ENCODE measurements around the gene BDNF.

GRCh38 chr11:27626938-27627586, 73.2 kb downstream of the BDNF start:
- no peak for TF ChIP-seq CTCF (IDR thresholded peaks at IDR 0.05; ENCODE audit: poor library complexity, severe bottlenecking)
- no peak for TF ChIP-seq EP300 (conservative IDR thresholded peaks at IDR 0.05; ENCODE audit: poor library complexity, severe bottlenecking)
- TF ChIP-seq EZH2 (IDR thresholded peaks at IDR 0.05; ENCODE audit: borderline replicate concordance, insufficient read depth, low read length, poor library complexity, severe bottlenecking): no peak
- no peak for TF ChIP-seq REST (IDR thresholded peaks at IDR 0.05; ENCODE audit: borderline replicate concordance)
- TF ChIP-seq MXI1 (conservative IDR thresholded peaks at IDR 0.05; ENCODE audit: poor library complexity, severe bottlenecking): no peak
- TF ChIP-seq RAD21 (conservative IDR thresholded peaks at IDR 0.05): no peak
- TF ChIP-seq TAF1 (IDR thresholded peaks at IDR 0.05; ENCODE audit: low read depth): no peak

Data from neural cell (in vitro differentiated cells).